ENCODE data around the gene MRPL51.
A peak's percentile ranks its signal among the peaks of the same experiment; 100 is the strongest.
"Not testable (repeated sequence)": the region's sequence is repeated elsewhere in the genome, so short reads cannot be mapped to it uniquely, and the experiment has no call there.

The MRPL51 gene

GRCh38 chr12:6537580-6538419, 44.7 kb upstream of the MRPL51 start:
- not testable (repeated sequence) for H3K9me3 ChIP-seq (replicated peaks in 1 of 2; ENCODE audit: control insufficient read depth in 2 of 2, insufficient read depth in 1 of 2, low read depth in 1 of 2, low read length in 2 of 2); H2AFZ ChIP-seq (ENCODE audit: low read length); H3K9ac ChIP-seq (ENCODE audit: low read depth, low read length, poor library complexity); H3K4ac ChIP-seq (ENCODE audit: low read length); H2BK5ac ChIP-seq (ENCODE audit: low read length); H3K18ac ChIP-seq (ENCODE audit: low read length); H2BK12ac ChIP-seq (ENCODE audit: low read length); H3K4me2 ChIP-seq (ENCODE audit: insufficient read depth, low read length, poor library complexity, severe bottlenecking); H2AK5ac ChIP-seq (ENCODE audit: low read depth, low read length); H4K8ac ChIP-seq (ENCODE audit: low read depth, low read length); H4K91ac ChIP-seq (ENCODE audit: low read depth, low read length, poor library complexity); H2BK120ac ChIP-seq (ENCODE audit: low read depth, low read length); H3K27me3 ChIP-seq (ENCODE audit: control insufficient read depth in 3 of 3, insufficient read depth in 3 of 3, low read depth in 1 of 3, low read length in 3 of 3); H3K14ac ChIP-seq (ENCODE audit: low read length); H2BK15ac ChIP-seq (ENCODE audit: low read length)
- peak; percentile 68 for DNase-seq (ENCODE audit: low spot score)
- peak overlapping the region; percentile 1 to 41 for H3K4me3 ChIP-seq (ENCODE audit: low read length in 2 of 2)
- no CpG with 5 or more reads among the region's 17 CpGs for WGBS, 2 donors (ENCODE audit: extremely low coverage in 2 of 2, insufficient read length in 2 of 2, insufficient replicate concordance in 1 of 2)
- peaks cover 39 to 50% of the 10 kb centered on the region in 2 donors for H3K36me3 ChIP-seq (replicated peaks in 1 of 2; ENCODE audit: control insufficient read depth in 2 of 2, insufficient read depth in 2 of 2, low read length in 2 of 2)
- peaks cover 11% of the 10 kb centered on the region for H3K79me1 ChIP-seq (ENCODE audit: low read depth, low read length)
- H3K4me1 ChIP-seq (ENCODE audit: control insufficient read depth in 2 of 2, insufficient read depth in 1 of 2, low read depth in 1 of 2, low read length in 2 of 2): peaks cover 20 to 30% of the 10 kb centered on the region in 2 donors
- peak overlapping the region; percentile 48 for H3K23ac ChIP-seq (ENCODE audit: low read depth, low read length, poor library complexity)
- H3K27ac ChIP-seq (replicated peaks; ENCODE audit: low read length): peak overlapping the region; percentile 17

- Histone ChIP-seq H3K4me1 (ENCODE audit: control insufficient read depth in 2 of 2, insufficient read depth in 1 of 2, low read depth in 1 of 2, low read length in 2 of 2) (peaks cover 27 to 29% of the 10 kb centered on the region in 2 donors), H3K23ac (ENCODE audit: low read depth, low read length, poor library complexity) (peak overlapping the region; percentile 48), H4K91ac (ENCODE audit: low read depth, low read length, poor library complexity) (no peak overlapping the region), H3K4me2 (ENCODE audit: insufficient read depth, low read length, poor library complexity, severe bottlenecking) (no peak overlapping the region), H3K36me3 (replicated peaks in 1 of 2; ENCODE audit: control insufficient read depth in 2 of 2, insufficient read depth in 2 of 2, low read length in 2 of 2) (peaks cover 39 to 51% of the 10 kb centered on the region in 2 donors), H3K9me3 (replicated peaks in 1 of 2; ENCODE audit: control insufficient read depth in 2 of 2, insufficient read depth in 1 of 2, low read depth in 1 of 2, low read length in 2 of 2) (no peaks in the 10 kb centered on the region), H3K79me1 (ENCODE audit: low read depth, low read length) (peaks cover 11% of the 10 kb centered on the region), H3K27ac (replicated peaks; ENCODE audit: low read length) (no peak overlapping the region), H2AK5ac (ENCODE audit: low read depth, low read length) (no peak overlapping the region), H2BK15ac (ENCODE audit: low read length) (no peak overlapping the region), H3K18ac (ENCODE audit: low read length) (no peak overlapping the region), H3K14ac (ENCODE audit: low read length) (no peak overlapping the region), H3K4ac (ENCODE audit: low read length) (no peak overlapping the region), H2BK12ac (ENCODE audit: low read length) (no peak overlapping the region), H4K8ac (ENCODE audit: low read depth, low read length) (no peak overlapping the region), H2BK5ac (ENCODE audit: low read length) (no peak overlapping the region), H3K4me3 (ENCODE audit: low read length in 2 of 2) (peak overlapping the region in 1 of 2 donors; percentile 97), H3K27me3 (ENCODE audit: control insufficient read depth in 3 of 3, insufficient read depth in 3 of 3, low read depth in 1 of 3, low read length in 3 of 3) (no peaks in the 10 kb centered on the region), H2AFZ (ENCODE audit: low read length) (no peak overlapping the region), H2BK120ac (ENCODE audit: low read depth, low read length) (no peak overlapping the region), H3K9ac (ENCODE audit: low read depth, low read length, poor library complexity) (no peak overlapping the region)
- DNase-seq (ENCODE audit: low spot score): no peak
- no CpG with 5 or more reads among the region's 19 CpGs for WGBS, 2 donors (ENCODE audit: extremely low coverage in 2 of 2, insufficient read length in 2 of 2, insufficient replicate concordance in 1 of 2)
Observed at GRCh38 chr12:6536894-6537579, 44.0 kb upstream of the MRPL51 start.

- Histone ChIP-seq H3K4me1 (ENCODE audit: control insufficient read depth in 2 of 2, insufficient read depth in 1 of 2, low read depth in 1 of 2, low read length in 2 of 2) (peaks cover 28 to 29% of the 10 kb centered on the region in 2 donors), H3K9me3 (replicated peaks in 1 of 2; ENCODE audit: control insufficient read depth in 2 of 2, insufficient read depth in 1 of 2, low read depth in 1 of 2, low read length in 2 of 2) (no peaks in the 10 kb centered on the region), H3K9ac (ENCODE audit: low read depth, low read length, poor library complexity) (peak overlapping the region; percentile 99), H3K4me2 (ENCODE audit: insufficient read depth, low read length, poor library complexity, severe bottlenecking) (peak overlapping the region; percentile 85), H2BK120ac (ENCODE audit: low read depth, low read length) (no peak overlapping the region), H3K23ac (ENCODE audit: low read depth, low read length, poor library complexity) (peak overlapping the region; percentile 83), H2AK5ac (ENCODE audit: low read depth, low read length) (no peak overlapping the region), H3K14ac (ENCODE audit: low read length) (no peak overlapping the region), H3K4me3 (ENCODE audit: low read length in 2 of 2) (peak overlapping the region; percentile 97 to 99), H3K79me1 (ENCODE audit: low read depth, low read length) (peaks cover 11% of the 10 kb centered on the region), H4K91ac (ENCODE audit: low read depth, low read length, poor library complexity) (no peak overlapping the region), H2BK15ac (ENCODE audit: low read length) (no peak overlapping the region), H2AFZ (ENCODE audit: low read length) (no peak overlapping the region), H2BK12ac (ENCODE audit: low read length) (no peak overlapping the region), H3K27ac (replicated peaks; ENCODE audit: low read length) (peak overlapping the region; percentile 79), H2BK5ac (ENCODE audit: low read length) (peak overlapping the region; percentile 29), H4K8ac (ENCODE audit: low read depth, low read length) (no peak overlapping the region), H3K4ac (ENCODE audit: low read length) (peak overlapping the region; percentile 54), H3K36me3 (replicated peaks in 1 of 2; ENCODE audit: control insufficient read depth in 2 of 2, insufficient read depth in 2 of 2, low read length in 2 of 2) (peaks cover 40 to 54% of the 10 kb centered on the region in 2 donors), H3K27me3 (ENCODE audit: control insufficient read depth in 3 of 3, insufficient read depth in 3 of 3, low read depth in 1 of 3, low read length in 3 of 3) (no peaks in the 10 kb centered on the region), H3K18ac (ENCODE audit: low read length) (peak overlapping the region; percentile 39)
- WGBS, 2 donors (ENCODE audit: extremely low coverage in 2 of 2, insufficient read length in 2 of 2, insufficient replicate concordance in 1 of 2): no CpG with 5 or more reads among the region's 10 CpGs
- DNase-seq (ENCODE audit: low spot score): no peak
Observed at GRCh38 chr12:6535960-6536847, 43.1 kb upstream of the MRPL51 start.

Measured in neuronal stem cell (in vitro differentiated cells).